Measurements from ENCODE around the gene HAP1. TPM values are rescaled to one million over a fixed set of nuclear protein-coding genes. Genes with fewer than 3 reads are reported as not detected.
"Not testable (repeated sequence)": the region's sequence is repeated elsewhere in the genome, so short reads cannot be mapped to it uniquely, and the experiment has no call there.

Gene HAP1
- total RNA-seq, 4 donors from 2014 or later, result 0.34 to 0.94 (median 0.53) TPM

GRCh38 chr17:41678411-41678906, 56.0 kb downstream of the HAP1 start:
- peak overlapping the region; percentile 73 to 93 (median 82) for H3K27ac ChIP-seq
- TF ChIP-seq POLR2A (IDR thresholded peaks at IDR 0.05) (no peak), CTCF (IDR thresholded peaks at IDR 0.05) (no peak)
- DNase-seq, result no peak
- peak overlapping the region; percentile 3 to 60 (median 26) for H3K4me3 ChIP-seq
- intact Hi-C loops (cut with DNase I), result no loop called here
- peaks cover 0 to 39% (median 16%) of the 10 kb centered on the region in 3 donors for H3K4me1 ChIP-seq
- no peaks in the 10 kb centered on the region for H3K27me3 ChIP-seq
- H3K9me3 ChIP-seq, result no peaks in the 10 kb centered on the region
- H3K36me3 ChIP-seq, result no peaks in the 10 kb centered on the region
- 40 to 63% methylated on average over 2 of the region's 2 CpGs for WGBS, 2 donors

- TF ChIP-seq CTCF (IDR thresholded peaks at IDR 0.05), result no peak
- TF ChIP-seq POLR2A (IDR thresholded peaks at IDR 0.05), result no peak
- DNase-seq, result no peak
- no peaks in the 10 kb centered on the region for H3K9me3 ChIP-seq
- 59 to 93% methylated on average over 3 of the region's 3 CpGs for WGBS, 2 donors
- no peak overlapping the region for H3K4me3 ChIP-seq
- H3K27me3 ChIP-seq, result no peaks in the 10 kb centered on the region
- intact Hi-C loops (cut with DNase I), result no loop called here
- no peaks in the 10 kb centered on the region for H3K36me3 ChIP-seq
- H3K27ac ChIP-seq, result no peak overlapping the region
- H3K4me1 ChIP-seq, result peaks cover 0 to 39% (median 16%) of the 10 kb centered on the region in 3 donors
Observed at GRCh38 chr17:41676058-41676419, 58.4 kb downstream of the HAP1 start.

- H3K9me3 ChIP-seq; intact Hi-C loops (cut with DNase I); H3K27me3 ChIP-seq; H3K27ac ChIP-seq; DNase-seq; H3K4me3 ChIP-seq; H3K36me3 ChIP-seq: not testable (repeated sequence)
- WGBS, 2 donors, result 78 to 79% methylated on average over 5 to 7 of the region's 7 CpGs
- peaks cover 0 to 39% (median 16%) of the 10 kb centered on the region in 3 donors for H3K4me1 ChIP-seq
- TF ChIP-seq CTCF (IDR thresholded peaks at IDR 0.05), result peak in 1 of 6 experiments; percentile 4
Observed at GRCh38 chr17:41675157-41676057, 59.0 kb downstream of the HAP1 start.

Small RNA genes within 50 kb of the gene (small RNA-seq; reads per million reads assigned to genes)
- 0 reads per million in 4 donors for gene RN7SL399P
- gene RNA5SP442, result 0.07 to 1.3 (median 0.25) reads per million in 4 donors

Other genes with a start within 250 kb of the HAP1 start
- gene KRT36, start 244.7 kb downstream of the HAP1 start, total RNA-seq, result under 1 TPM in 1 of 4 donors, not detected in 3; 0.38 TPM
- over 10,000 TPM; 27,182 to 79,363 (median 33,601) TPM for gene KRT13, start 229.0 kb downstream of the HAP1 start, total RNA-seq
- gene KRT15, start 215.8 kb downstream of the HAP1 start, total RNA-seq, result 1,000 to 10,000 TPM in 3 of 4 donors, 100 to 1,000 TPM in 1; 743 to 2,833 (median 2,484) TPM
- 1,000 to 10,000 TPM in 2 of 4 donors, 100 to 1,000 TPM in 2; 589 to 1,442 (median 1,001) TPM for gene KRT19, start 206.3 kb downstream of the HAP1 start, total RNA-seq
- under 1 TPM in 2 of 4 donors, not detected in 2; 0.19 to 0.61 TPM for gene KRT9, start 162.6 kb downstream of the HAP1 start, total RNA-seq
- 1,000 to 10,000 TPM in 2 of 4 donors, 100 to 1,000 TPM in 2; 115 to 7,717 (median 1,579) TPM for gene KRT14, start 147.7 kb downstream of the HAP1 start, total RNA-seq
- 1,000 to 10,000 TPM in 2 of 4 donors, 100 to 1,000 TPM in 2; 156 to 6,712 (median 1,275) TPM for gene KRT16, start 121.9 kb downstream of the HAP1 start, total RNA-seq
- gene KRT17, start 110.1 kb downstream of the HAP1 start, total RNA-seq, result 1,000 to 10,000 TPM in 1 of 4 donors, 10 to 100 TPM in 3; 45.8 to 2,552 (median 75.7) TPM
- gene EIF1, start 45.8 kb downstream of the HAP1 start, total RNA-seq, result 100 to 1,000 TPM in 3 of 4 donors, 10 to 100 TPM in 1; 96.5 to 311 (median 223) TPM
- gene GAST, start 22.3 kb downstream of the HAP1 start, total RNA-seq, result not detected
- gene JUP, start 52.1 kb upstream of the HAP1 start, total RNA-seq, result 1,000 to 10,000 TPM in 2 of 4 donors, 100 to 1,000 TPM in 2; 709 to 2,355 (median 1,148) TPM
- gene P3H4, start 77.3 kb upstream of the HAP1 start, total RNA-seq, result 1 to 10 TPM; 2.4 to 7.1 (median 3.7) TPM
- 10 to 100 TPM in 2 of 4 donors, 1 to 10 TPM in 1, under 1 TPM in 1; 0.19 to 21.4 (median 8.4) TPM for gene FKBP10, start 78.4 kb upstream of the HAP1 start, total RNA-seq
- gene NT5C3B, start 101.6 kb upstream of the HAP1 start, total RNA-seq, result 10 to 100 TPM; 23.8 to 45.4 (median 30.5) TPM
- gene KLHL10, start 103.2 kb upstream of the HAP1 start, total RNA-seq, result under 1 TPM in 1 of 4 donors, not detected in 3; 0.57 TPM
- 10 to 100 TPM; 11.8 to 20.4 (median 13.1) TPM for gene KLHL11, start 130.8 kb upstream of the HAP1 start, total RNA-seq
- gene ACLY, start 184.3 kb upstream of the HAP1 start, total RNA-seq, result 100 to 1,000 TPM in 1 of 4 donors, 10 to 100 TPM in 3; 51.5 to 121 (median 62.7) TPM
- under 1 TPM in 1 of 4 donors, not detected in 3; 0.38 TPM for gene ODAD4, start 196.0 kb upstream of the HAP1 start, total RNA-seq
- 10 to 100 TPM; 45.3 to 66.0 (median 53.0) TPM for gene CNP, start 232.2 kb upstream of the HAP1 start, total RNA-seq

Data from esophagus squamous epithelium (tissue), 5 donors.